GM13976 (cell line): ENCODE data around the gene PPM1L.
A peak's percentile ranks its signal among the peaks of the same experiment; 100 is the strongest.

Experiments used
- DNase-seq: peaks from one replicate; pipeline ENCODE4 v3.0.0; 2012; ENCODE audit warnings: low spot score
- CTCF ChIP-seq: IDR thresholded peaks from 2 replicates; pipeline ENCODE4 v1.5.1; 2012; ENCODE audit warnings: borderline replicate concordance, mild to moderate bottlenecking; ENCODE audit not compliant: insufficient read depth; ENCODE audit errors: extremely low read depth, missing control alignments, control extremely low read depth
- in situ Hi-C: fragments of 300-500 bp; cut with MboI; formaldehyde crosslinking; loops from one replicate; pipeline ENCODE4 v1.12.0; 2022; ENCODE audit warnings: low sequenced_read_pairs, mixed read lengths, inconsistent platforms; ENCODE audit not compliant: unreplicated experiment

PPM1L gene

GRCh38 chr3:160876643-160877042, 120.6 kb downstream of the PPM1L start:
- no peak for DNase-seq
- in situ Hi-C loops, result no loop called here

GRCh38 chr3:160879859-160880258, 123.8 kb downstream of the PPM1L start:
- in situ Hi-C loops, result no loop called here
- no peak for TF ChIP-seq CTCF
- no peak for DNase-seq

More at GRCh38 chr3:160876643-160877042, 120.6 kb downstream of the PPM1L start:
- no peak for TF ChIP-seq CTCF

GRCh38 chr3:160883373-160883772, 127.3 kb downstream of the PPM1L start:
- in situ Hi-C loops, result no loop called here
- no peak for TF ChIP-seq CTCF
- no peak for DNase-seq

GRCh38 chr3:160885791-160886286, 129.8 kb downstream of the PPM1L start:
- TF ChIP-seq CTCF, result no peak
- DNase-seq, result no peak
- in situ Hi-C loops, result no loop called here

- in situ Hi-C loops, result no loop called here
- DNase-seq, result peak; percentile 37
- no peak for TF ChIP-seq CTCF
Measured at GRCh38 chr3:160886421-160886820, 130.4 kb downstream of the PPM1L start.

- TF ChIP-seq CTCF, result no peak
- DNase-seq, result no peak
- in situ Hi-C loops, result no loop called here
Measured at GRCh38 chr3:160893207-160893606, 137.2 kb downstream of the PPM1L start.

GRCh38 chr3:160904691-160905090, 148.7 kb downstream of the PPM1L start:
- in situ Hi-C loops, result no loop called here
- no peak for TF ChIP-seq CTCF
- DNase-seq, result no peak
